Right hindlimb (tissue), 1 donor: ENCODE results near the gene RAD51C.
"Not testable (repeated sequence)": the region's sequence is repeated elsewhere in the genome, so short reads cannot be mapped to it uniquely, and the experiment has no call there.

ENCODE experiments used
- DNase-seq: peaks from one replicate; pipeline ENCODE4 v3.0.0-alpha.2; 2018

The RAD51C gene

DNA sequence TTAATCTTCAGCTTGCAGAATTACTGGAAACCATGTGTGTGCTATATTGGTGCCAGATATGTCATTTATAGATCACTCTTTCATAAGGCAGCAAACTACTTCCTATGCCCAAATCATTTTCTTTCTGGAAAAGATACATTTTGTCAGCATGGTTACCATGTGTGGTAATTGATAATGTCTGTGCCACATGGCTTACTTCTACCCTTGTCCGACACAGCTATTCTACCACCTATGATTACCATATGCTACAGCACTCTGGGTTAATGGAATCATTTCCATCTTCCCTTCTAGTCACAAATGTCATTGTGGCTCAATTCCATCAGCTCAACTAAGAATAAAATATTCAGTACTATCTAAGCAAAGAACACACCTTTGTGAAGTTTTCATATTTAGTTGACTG lies 55.3 kb downstream of the RAD51C start:
- DNase-seq, result no peak

DNA sequence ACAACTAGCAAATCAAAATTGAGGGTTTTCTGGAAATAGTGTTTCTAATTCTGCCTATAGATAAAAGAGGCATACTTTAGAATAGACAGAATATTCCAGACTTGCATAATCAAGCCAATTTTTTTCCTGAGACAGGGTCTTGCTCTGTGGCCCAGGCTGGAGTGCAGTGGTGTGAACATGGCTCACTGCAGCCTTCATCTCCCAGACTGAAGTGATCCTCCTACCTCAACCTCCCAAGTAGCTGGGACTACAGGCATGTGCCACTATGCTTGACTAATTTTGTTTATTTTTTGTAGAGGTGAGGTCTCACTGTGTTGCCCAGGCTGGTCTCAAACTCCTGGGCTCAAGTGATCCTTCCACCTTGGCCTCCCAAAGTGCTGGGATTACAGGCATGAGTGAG lies 57.2 kb downstream of the RAD51C start:
- DNase-seq, result not testable (repeated sequence)

DNA sequence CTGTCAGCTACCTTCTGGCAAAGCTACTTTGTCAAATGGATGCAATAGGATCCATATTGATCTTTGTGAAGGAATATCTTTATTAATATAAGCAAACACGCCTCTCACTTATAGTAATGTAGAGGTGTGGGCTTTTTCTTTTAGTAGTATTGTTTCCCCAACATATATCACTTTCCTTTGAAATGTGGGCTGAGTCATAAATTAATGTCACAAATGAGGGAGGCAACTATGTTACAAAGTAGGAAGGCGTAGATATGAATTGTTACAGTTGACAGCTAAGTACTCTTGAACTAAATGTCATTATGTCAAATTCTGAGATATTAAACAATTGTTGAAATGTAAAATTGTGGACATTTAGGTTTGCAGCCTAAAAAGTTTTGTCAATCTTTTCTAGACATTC lies 60.6 kb downstream of the RAD51C start:
- no peak for DNase-seq

DNA sequence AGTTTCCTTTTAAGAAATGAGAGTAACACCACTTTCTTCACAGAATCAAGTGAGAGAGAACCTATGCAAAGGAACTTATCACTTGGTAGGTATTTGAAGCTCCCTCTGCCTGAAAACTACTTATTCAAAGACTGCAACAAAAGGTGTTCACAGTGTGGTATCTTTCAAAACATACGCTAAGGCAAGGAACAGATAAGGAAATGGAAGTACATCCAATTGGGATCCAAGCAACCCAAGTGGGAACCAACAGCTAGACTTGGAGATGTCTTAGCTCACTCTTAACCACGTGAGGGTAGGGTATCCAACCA lies 62.8 kb downstream of the RAD51C start:
- DNase-seq, result no peak

DNA sequence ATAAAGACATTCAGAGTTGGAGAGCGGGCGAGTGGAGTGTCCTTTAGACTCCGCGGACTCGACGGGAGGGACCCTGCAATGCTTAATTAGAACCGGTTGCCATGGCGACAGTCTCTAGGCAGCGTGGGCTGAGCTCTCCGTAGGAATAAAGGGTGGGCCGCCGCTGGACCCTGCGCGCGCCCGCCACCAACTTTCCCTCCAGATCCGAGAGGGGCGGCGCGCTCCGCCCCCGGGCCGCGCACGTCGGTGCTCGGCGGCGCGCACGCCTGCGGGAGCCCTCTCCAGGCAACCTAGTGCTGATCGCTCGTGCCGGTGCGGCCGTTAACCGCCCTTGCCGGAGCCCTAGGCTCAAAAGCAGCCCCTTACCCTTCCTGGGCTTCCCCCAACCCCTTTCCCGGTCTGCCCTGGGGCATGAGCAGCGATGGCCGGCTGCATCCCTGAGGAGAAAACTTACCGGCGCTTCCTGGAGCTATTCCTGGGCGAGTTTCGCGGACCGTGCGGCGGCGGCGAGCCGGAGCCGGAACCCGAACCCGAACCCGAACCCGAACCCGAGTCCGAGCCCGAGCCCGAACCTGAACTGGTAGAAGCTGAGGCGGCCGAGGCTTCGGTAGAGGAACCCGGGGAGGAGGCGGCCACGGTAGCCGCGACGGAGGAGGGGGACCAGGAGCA lies 63.3 kb downstream of the RAD51C start, which contains the start of gene PPM1E:
Gene PPM1E (plus strand): TSS at position 278 of the 669 bp plus-strand sequence.
- peak; percentile 80 for DNase-seq

DNA sequence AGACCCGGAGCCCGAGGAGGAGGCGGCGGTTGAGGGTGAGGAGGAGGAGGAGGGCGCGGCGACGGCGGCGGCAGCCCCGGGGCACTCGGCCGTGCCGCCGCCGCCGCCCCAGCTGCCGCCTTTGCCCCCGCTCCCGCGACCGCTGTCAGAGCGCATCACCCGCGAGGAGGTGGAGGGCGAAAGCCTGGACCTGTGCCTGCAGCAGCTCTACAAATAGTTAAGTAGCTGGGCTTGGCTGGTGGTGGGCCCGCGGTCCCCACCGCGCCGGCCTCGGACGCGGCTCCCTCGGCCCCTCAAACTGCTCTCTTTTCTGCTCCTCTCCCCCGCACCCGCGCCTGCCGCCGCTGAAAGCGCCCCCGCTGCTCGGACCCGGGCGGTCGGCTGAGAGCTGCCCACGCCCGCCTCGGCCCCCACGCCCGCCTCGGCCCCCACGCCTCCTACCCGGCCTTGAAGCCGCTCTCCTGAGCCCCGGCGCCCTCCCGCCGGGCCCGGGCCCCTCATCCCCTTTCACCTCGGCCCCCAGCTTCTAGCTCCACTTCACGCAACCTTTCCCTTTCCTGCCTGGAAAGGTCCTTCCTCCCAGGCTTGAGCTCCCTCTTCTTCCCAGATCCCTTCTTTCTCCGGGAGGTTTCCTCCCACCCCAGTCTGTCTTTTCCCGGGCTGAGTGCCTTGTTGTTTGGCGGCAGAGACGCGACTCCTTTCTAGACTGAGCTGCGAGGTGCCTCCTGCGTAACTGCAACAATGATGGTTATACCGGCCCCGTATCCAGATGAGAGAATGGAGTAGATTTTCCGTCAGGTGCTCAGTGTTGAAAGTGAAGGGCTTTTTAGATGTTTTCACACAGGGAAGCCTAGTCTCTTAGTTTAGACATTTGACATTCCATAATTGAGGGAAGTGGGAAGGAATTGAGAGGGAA lies 64.1 kb downstream of the RAD51C start:
- DNase-seq, result peak; percentile 35

DNA sequence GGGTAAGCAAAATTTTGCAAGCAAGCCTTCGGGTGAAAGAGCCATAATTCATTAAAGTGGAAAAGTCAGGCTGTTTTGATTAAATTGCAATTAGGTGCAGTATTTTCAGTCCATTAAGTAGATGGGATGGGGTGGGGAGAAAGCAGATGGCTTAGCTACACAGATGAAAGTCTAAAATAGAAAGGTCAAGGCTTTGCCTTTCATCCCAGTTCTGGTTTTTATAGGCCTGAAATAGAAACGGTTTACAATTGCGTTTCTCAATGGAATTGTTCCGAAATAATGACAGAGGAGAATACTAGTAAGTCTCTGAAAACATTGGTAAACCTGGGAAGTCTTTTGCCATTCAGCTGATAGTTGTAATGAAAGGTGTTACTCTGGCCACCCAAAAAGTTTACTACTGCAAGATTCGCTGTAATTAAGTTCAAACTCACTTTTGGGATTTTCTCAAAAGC lies 64.8 kb downstream of the RAD51C start:
- DNase-seq, result no peak

DNA sequence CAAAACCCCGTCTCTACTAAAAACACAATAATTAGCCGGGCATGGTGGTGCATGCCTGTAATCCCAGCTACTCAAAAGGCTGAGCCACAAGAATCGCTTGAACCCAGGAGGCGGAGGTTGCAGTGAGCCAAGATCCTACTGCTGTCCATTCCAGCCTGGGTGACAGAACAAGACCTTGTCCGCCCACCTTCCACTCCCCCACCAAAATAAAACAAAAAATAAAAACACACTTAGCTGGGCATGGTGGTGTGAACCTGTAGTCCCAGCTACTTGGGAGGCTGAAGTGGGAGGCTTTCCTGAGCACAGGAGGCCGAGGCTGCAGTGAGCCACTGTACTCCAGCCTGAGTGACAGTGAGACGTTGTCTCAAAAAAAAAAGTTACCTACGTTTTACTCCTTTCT lies 66.5 kb downstream of the RAD51C start:
- DNase-seq, result no peak

DNA sequence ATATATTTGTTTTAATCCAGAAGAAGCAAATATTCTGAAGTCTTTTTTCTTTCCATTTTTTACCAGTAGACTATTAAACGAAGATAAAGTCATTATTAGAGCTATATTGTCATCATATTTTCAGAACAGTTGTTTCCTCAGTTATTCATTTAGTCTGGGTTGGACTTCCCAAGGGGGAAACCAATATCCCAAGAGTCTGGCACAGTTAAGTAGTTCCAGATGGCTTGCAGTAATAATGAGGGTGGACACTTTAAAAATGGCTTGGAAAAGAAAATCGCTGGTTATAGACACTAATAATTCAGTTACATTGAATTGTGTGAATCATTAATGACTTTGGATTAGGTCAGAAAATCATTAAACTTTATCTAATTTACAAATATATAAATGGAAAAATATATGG lies 67.1 kb downstream of the RAD51C start:
- no peak for DNase-seq

DNA sequence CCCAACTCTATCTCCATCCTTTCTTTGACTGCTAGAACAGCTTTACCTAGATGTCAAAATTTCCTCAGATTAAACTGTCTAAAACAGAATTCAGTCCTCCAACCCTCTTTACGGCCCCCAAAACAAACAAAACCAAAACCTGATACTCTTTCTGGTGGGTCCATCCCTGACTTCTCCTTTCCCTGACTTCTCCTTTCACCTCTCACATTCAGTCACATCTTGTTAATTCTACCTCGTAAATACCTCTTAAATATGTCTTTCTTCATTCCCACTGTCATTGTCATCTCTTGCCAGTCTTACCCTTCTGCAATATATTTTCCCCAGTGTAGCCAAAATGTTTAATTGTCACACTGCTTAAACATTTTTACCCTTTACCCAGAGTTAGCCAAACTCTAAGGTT lies 67.8 kb downstream of the RAD51C start:
- no peak for DNase-seq

DNA sequence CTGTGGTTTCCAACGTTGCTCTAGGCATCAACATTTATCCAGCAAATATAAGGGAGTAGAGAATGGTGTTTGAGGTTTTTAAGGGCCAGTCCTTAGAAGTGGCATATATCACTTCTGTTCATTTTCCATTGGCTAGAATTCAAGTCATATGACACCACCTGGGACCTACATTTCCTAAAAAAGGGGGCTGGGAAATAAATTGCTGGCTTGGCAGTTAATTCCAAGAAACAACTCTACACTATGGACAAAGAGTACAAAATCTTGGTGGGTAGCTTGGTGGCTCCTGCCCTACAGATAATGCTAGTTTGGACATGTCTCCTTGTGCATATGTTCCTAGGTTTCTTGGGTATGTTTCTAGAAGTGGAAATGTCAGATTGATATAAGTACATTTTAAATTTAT lies 70.9 kb downstream of the RAD51C start:
- no peak for DNase-seq

DNA sequence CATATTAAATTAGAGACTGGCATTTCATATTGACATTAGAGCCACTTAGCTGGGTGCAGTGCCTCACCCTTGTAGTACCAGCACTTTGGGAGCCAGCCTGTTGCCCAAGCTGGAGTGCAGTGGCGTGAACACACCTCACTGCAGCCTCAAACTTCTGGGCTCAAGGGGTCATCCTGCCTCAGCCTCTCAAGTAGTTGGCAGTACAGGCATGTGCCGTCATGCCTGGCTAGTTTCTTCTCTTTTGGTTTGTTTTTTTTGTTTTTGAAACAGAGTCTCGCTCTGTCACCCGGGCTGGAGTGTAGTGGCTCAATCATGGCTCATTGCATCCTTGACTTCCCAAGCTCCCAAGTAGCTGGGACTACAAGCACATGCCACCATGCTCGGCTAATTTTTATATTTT lies 72.0 kb downstream of the RAD51C start:
- no peak for DNase-seq

DNA sequence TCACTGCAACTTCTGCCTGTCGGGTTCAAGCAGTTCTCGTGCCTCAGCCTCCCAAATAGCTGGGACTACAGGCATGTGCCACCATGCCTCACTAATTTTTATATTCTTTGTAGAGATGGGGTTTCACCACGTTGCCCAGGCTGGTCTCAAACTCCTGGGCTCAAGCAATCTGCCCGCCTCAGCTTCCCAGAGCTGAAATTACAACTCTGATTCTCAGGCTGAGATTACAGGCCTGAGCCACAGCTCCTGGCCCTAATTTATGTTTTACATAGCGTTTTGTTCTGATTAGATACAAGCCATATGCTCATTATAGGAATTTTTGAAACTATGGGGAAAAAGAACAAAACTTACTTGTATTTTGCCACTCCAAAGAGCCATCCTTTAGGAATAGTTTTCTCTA lies 86.1 kb downstream of the RAD51C start:
- not testable (repeated sequence) for DNase-seq

DNA sequence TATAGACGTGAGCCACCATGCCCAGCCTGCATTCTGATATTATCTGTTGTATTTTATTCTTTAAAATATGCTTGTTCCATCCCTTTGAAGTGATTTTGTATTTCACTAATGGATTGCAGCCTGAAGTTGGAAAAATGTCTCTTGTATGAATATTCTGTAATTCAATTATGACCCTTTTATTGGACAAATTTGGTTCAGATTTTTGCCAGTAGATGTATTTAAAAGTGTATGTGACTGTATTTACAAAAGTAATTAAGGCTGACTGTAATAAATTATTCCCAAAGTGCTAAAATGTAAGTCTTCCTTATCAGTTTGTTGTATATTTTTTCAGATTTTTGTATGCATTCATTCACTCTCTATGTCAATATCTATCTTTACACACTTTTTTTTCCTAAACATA lies 87.0 kb downstream of the RAD51C start:
- DNase-seq, result no peak

DNA sequence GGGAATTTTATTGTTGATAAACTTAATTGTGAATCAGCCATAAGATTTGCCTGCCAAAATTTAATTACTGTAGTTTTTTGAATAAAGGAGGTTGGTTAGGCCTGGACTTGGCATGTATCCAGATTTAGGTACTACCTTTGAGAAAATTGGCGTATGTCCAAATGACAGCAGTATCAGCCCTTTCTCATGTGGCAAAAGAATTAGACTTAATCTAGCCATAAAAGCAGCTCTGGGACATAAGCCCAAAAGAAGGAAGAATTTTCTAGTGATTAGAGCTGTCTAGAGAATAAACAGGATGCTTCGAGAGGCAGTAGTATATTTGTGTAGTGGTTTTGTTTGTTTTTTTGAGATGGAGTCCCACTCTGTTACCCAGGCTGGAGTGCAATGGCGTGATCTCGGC lies 91.0 kb downstream of the RAD51C start:
- DNase-seq, result no peak

DNA sequence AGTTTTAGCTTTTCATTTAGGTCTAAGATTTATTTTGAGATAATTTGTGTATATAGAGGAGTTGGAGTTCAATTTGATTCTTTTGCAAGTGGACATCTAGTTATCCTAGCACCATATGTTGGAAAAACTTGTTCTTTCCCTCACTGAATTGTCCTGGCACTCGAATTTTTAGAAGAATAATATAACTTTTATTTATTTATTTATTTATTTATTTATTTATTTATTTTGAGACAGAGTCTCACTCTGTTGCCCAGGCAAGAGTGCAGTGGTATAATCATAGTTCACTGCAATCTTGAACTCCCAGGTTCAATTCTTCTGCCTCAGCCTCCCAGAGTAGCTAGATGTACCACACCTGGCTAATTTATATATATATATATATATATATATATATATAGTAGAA lies 92.7 kb downstream of the RAD51C start:
- DNase-seq, result no peak
